Sciatic nerve (tissue), 2 donors: ENCODE data around the gene MAML2. TPM values are rescaled to one million over a fixed set of nuclear protein-coding genes. Genes with fewer than 3 reads are reported as not detected.
"Not testable (repeated sequence)": the region's sequence is repeated elsewhere in the genome, so short reads cannot be mapped to it uniquely, and the experiment has no call there.

ENCODE experiments used
- ATAC-seq: fragments of 200-7000 bp; cut with Tn5 transposase; one replicate; pipeline ENCODE4 v1.9.1; 2020; ENCODE audit warnings: mild to moderate bottlenecking, moderate library complexity
- DNase-seq: peaks from one replicate; pipeline ENCODE4 v3.0.0-alpha.2; 2020; ENCODE audit warnings: low spot score
- intact Hi-C: fragments of 100-400 bp; cut with DNase I; formaldehyde crosslinking; loops from one replicate; pipeline ENCODE4 v1.14.2; 2022
- total RNA-seq: library from RNA; stranded (reverse); fragmentation: NEBNext Ultra II Directional; extraction: Animal tissue kit (Norgen Biotek cat#: 25700); gene quantifications from one replicate; pipeline ENCODE4 v1.2.1, GENCODE V29; 2021
- donor health status: DM: no; HTN: no; CAD: no.
- donor health status: DM: no; HTN: no; CAD: no.

Gene MAML2
- total RNA-seq, 1 donor from 2014 or later = 30.4 TPM

DNA sequence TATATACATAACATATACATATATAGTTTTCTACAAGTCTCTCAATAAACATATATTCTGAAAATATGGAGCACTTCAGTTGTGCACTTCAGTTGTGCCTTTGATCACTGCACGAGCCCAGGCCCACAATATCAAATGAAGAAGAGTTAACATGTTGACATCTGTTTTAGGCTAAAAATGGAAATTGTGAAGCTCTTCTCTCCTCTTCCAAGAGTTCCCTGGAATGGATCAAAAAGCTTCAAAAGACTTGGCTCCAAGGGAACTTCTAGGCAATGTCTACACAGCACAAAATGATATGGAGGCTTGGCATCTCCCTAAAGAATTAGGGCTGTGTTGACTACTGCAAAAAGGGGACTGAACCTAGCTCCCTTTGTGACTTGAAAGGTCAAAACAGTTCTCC lies 36.9 kb downstream of the MAML2 start:
- intact Hi-C loops = no loop called here
- DNase-seq (no peak), ATAC-seq (no peak)

DNA sequence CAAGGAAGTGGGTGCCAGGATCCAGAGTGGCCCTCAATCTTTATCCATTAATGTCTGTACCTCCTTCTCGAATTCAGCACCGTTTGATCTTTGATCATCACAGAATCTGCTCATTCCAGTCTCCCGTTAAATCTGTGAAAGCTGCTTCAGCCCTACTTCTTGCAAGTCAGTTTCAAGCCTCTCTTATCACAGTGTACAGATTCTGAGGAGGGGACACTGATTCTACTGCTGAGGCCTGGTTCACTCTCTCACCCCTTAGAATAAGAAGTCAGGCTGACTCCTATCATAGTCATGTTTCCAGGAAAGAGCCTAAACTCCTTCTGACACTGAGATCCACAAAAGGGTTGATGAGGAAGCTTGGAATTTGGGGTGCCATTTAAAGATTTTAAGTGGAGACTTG lies 39.0 kb downstream of the MAML2 start:
- no peak for ATAC-seq
- intact Hi-C loops = no loop called here
- no peak for DNase-seq

DNA sequence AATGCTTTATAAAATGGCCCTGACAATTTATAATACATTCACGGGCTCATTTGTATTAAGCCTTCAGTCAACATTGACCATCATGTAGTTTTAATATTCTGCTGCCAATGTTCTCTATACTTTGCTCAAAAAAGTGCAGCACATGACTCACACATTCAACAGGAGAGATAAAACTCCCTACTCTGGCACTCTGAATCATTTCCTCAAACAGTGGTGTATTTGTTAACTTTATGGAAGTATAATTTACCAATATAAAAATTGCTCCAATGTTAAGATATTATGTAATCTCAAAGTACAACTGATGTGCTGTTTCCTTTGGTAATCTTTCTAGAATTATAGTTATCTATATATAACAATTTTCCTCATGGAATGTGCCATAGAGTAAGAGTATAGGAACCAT lies 39.9 kb downstream of the MAML2 start:
- DNase-seq = no peak
- no peak for ATAC-seq
- intact Hi-C loops = no loop called here

DNA sequence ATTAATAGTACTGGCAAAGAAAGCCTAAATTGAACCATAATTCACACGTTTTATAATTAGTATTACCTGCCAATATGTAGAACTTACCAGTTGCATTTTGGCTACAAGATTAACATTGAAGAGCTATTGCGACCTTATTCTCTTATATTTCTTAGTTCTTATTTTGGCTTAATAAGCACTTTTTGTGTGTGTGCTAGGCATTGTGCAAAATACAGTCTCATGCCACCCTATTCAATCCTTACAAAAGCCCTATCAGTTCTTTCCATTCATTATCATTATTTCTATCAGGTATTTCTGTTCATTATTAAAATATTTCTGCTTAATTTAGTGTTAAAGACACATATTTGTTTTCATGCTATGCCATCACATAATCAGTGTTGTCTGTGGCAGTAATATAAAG lies 41.2 kb downstream of the MAML2 start:
- DNase-seq (no peak), ATAC-seq (no peak)
- intact Hi-C loops = no loop called here

DNA sequence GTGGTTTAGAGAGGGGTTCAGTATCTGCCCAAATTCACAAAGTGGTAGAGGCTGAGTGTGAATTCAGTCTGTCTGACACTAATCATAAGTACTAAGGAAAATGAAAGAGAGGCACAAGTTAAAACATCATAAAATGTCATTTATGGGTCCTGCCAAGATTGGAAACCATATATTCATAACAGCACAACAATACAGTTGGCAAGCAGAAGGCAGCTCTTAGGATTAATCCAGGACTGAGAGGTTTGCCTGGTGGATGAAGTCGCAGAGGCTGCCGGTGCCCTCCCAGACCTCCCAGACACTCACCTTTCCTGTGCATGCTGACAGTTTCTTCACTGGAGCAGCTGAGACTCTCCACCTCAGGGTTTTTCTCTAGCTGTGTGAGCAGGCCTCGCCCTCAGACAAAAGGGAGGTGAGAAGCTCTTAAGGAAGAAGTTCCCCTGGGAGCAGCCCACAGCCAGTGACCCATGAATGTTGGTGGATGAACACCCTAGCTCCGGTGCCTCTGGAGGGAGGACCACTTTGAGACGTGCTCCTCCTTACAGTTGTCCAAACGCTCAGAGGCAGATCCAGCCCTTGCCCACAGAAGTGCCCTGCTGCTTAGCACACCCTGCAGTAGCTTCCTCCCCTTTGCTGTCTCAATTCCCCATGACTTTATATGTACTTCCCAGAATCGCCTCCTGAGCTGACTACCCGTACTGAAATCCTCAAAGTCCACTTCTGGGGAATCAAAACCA lies 43.7 kb downstream of the MAML2 start:
- ATAC-seq (peak; percentile 31), DNase-seq (no peak)
- intact Hi-C loops = no loop called here

DNA sequence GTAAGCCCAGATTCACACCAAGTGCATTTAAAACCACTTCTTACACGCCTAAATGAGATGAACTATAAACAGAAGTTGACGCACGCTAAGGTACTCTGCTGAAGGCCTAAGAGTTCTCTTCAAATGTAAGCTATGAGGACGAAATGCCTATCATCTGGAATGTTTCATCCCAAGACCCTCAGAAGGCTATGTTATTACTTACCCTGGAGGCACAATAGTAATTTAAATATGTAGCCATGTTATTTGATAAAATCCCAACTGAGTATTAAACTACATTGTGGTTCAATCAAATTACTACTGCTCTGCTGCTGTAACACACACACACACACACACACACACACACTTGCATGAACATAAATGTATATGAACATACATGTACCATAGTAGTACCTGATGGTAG lies 47.6 kb downstream of the MAML2 start:
- ATAC-seq (no peak), DNase-seq (no peak)
- intact Hi-C loops = no loop called here

DNA sequence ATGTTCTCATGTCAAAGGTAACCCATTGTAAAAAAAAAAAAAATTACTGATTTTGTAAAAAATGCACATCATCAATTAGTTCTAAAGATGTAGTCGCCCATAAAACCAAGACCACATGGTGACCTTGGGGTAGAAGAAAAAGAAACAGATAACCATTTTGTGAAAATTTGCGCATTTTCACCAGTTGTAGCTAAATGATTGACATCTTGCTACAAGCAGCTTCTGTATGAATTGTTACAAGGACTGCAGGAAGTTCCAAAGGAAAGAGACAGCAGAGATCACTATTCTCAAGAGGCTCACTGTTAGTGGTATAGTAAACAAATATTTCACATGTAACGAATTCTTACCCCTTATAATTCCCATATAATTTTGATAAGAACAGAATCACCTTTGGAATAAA lies 48.7 kb downstream of the MAML2 start:
- DNase-seq (no peak), ATAC-seq (no peak)
- intact Hi-C loops = no loop called here

DNA sequence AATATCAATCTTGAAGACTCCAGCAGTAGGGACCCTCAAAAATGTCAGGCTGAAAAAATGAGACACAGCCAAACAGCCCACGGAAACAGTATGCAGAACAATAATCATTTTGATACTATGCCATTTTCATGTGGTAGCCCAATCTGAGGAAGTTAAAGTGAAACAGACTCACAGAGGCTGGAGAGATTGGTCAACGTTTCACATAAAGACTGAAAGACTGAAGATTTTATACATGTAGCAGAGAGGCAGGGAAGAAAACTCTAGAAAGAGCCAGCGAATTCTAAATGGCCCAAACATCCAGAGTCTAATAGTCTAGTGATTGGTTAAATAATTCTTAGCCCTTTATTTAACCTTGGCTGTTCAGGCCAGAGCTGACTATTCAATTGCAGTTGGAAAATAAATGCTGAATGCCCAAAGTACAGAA lies 49.4 kb downstream of the MAML2 start:
- DNase-seq (no peak), ATAC-seq (peak; percentile 76)
- intact Hi-C loops = no loop called here

DNA sequence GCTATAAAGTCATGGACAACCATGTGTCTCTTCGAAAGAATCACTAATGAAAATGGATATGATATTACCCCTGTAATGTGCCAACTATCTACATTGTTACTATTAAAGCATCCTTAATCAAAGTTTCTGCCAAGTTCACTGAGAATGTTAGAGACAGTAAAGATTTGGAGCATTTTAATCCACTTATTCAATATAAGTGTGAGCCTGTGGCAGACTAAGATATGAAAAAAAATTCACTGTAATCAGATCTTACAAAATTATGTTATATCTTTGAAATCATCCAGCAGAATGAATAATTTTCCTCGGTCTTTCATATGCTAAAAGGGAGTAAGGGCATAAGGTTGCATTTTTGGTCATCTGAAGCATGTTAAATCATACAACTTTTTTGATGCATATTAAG lies 49.9 kb downstream of the MAML2 start:
- ATAC-seq = no peak
- DNase-seq = no peak
- intact Hi-C loops = no loop called here

DNA sequence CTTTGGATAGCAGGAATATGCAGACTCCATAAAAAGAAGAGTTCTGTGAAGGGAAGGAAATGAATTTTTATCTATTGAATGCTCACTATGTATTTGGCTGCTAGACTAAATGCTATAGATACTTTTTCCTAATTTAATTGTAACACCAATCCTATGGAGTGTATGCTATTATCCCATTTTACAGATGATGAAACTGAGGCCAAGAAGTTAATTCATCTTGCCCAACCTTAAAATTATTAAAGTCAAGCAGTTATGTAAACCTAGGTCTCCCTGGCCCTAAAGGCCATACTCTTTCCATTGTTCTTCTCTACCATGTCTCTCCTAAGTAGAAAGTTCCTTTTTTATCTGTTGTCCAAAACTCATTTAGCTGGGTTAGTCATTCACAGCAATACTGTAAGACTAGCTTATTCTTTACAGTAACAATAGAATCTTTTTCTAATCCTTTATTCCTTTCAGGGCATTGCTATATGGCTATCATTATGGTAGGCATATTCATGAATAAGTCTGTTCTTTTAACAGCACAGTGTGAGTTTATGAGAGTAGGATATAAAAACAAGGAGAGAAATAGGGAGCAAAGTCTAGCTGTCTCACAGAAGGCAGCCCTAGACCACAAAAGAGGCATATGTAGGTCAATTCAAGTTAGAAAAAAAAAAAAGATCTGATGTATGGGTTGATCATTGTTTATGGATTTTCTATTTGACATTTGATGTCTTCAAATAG lies 50.5 kb downstream of the MAML2 start:
- intact Hi-C loops = no loop called here
- no peak for ATAC-seq
- DNase-seq = no peak

DNA sequence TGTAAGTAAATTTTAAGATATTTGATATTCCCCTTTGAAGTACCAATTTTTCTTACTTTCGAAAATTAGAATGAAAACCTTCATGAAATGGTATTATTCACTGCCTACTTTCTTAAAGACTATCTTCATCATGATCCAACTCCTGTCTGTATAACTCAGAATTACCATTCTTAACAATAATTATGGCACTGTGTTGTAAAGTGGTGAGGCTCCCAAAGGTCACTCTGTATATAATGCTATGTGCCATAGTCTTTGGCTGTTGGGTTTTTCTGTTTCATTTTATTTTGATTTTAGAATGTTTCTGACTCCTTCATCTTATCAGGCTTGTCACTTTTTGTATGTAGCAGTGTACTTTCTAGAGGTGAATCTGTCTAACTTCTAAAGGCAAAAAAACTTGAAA lies 52.4 kb downstream of the MAML2 start:
- intact Hi-C loops = no loop called here
- DNase-seq (no peak), ATAC-seq (no peak)

DNA sequence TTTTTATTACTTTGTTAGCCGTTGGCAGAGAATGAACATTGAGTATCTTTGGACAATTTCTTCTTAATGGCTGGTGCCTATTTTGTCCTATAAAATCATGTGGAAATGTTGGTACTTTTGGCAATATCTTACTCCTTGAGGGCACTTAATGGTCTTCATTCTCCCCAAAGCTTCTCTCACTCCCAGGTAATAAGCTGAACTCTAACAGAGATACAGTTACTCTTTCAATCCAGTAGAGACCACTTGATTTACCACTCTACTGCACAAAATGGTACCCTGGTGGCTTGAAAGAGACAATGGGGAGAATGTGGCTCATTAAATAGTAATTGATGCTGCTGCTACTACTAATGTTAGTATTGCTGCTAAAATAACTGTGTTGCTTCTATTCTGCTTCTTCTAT lies 53.0 kb downstream of the MAML2 start:
- ATAC-seq = no peak

DNA sequence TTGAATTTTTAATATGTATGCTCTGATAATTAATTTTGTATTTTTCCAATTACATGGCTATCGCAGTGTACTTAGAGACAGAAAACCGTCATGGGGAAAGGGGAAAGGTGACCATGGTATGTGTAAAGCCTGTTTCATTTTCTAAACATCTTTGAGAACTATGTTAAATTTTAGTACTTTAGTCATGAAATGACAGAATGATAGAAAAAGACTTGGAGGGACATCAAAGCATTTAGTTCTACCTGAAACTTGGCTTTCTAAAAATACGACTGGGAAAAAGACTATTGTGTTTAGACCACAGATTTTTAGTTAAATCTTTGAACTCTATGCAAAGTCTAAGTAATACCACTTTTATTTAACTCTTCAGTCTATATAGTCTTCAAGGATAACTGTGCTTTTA lies 54.1 kb downstream of the MAML2 start:
- DNase-seq (no peak), ATAC-seq (no peak)
- intact Hi-C loops = no loop called here

More for the DNA sequence above, 53.0 kb downstream of the MAML2 start:
- no peak for DNase-seq
- intact Hi-C loops = no loop called here

DNA sequence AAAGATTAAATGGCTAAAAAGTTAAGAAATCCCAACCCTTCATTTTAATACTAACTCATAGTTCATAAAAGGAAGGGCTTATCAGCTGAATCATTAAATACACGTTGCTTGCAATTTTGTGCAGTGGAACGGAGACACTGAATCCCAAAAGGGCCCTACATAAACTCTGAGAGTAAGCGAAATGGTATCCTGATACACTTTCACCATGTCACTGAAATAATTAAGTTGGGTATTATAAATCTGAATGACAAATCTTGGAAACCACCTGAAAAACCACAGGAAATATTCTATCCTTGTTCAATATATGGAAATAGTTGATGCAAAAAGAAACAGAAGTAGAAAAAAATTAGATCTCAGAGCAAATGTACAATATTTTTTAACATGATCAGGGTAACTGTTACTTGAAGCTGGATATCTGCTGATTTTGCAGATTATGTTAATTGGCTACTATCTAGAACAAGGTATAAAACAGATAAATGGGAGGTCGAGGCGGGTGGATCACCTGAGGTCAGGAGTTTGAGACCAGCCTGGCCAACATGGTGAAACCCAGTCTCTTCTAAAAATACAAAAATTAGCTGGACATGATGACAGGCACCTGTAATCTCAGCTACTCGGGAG lies 55.1 kb downstream of the MAML2 start:
- intact Hi-C loops = no loop called here
- ATAC-seq = no peak
- DNase-seq = no peak

DNA sequence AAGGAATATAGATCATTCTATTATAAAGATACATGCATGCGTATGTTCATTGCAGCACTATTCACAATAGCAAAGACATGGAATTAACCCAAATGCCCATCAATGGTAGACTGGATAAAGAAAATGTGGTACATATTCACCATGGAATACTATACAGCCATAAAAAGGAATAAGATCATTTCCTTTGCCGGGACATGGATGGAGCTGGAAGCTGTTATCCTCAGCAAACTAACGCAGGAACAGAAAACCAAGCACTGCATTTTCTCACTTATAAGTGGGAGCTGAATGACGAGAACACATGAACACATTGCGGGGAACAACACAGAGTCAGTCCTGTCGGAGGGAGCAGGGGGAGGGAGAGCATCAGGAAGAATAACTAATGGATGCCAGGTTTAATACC lies 57.0 kb downstream of the MAML2 start:
- intact Hi-C loops, ATAC-seq, DNase-seq: not testable (repeated sequence)

DNA sequence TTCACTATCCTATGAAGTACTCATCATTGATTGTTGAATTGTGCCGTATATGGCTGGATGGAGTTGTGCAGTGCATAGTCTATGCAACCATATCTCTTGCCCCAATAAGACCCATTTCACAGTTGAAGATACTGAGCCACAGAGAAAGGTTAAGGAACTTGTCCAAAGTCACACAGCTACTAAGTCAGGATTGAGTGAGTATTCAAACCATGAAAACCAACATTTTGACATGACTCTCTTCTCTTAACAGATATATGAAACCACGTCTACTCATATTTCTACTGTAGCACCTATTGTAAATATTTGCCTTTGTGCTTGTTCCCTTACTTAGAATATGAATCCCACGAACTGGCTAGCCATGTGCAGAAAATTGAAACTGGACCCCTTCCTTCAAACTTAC lies 58.1 kb downstream of the MAML2 start:
- no peak for ATAC-seq
- DNase-seq = no peak
- intact Hi-C loops = no loop called here

DNA sequence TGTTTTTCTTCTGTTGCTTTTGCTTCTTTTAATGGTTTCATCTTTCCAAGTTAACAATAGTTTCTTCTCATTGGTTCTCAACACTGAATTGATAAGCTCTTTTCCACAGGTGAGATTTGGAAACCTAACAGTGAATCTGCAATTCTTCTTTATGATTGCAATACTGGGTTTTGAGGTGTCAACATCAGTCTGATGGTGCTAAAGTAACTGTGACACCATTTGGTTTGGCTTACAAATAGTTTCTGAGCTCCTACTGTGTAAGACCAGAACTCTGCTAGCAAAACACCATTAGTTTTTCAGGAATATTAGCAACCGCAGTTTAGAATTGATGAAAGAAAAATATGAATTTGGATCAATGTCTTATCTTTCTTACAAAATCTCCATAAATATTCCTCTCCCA lies 58.6 kb downstream of the MAML2 start:
- no peak for ATAC-seq
- no peak for DNase-seq
- intact Hi-C loops = no loop called here

DNA sequence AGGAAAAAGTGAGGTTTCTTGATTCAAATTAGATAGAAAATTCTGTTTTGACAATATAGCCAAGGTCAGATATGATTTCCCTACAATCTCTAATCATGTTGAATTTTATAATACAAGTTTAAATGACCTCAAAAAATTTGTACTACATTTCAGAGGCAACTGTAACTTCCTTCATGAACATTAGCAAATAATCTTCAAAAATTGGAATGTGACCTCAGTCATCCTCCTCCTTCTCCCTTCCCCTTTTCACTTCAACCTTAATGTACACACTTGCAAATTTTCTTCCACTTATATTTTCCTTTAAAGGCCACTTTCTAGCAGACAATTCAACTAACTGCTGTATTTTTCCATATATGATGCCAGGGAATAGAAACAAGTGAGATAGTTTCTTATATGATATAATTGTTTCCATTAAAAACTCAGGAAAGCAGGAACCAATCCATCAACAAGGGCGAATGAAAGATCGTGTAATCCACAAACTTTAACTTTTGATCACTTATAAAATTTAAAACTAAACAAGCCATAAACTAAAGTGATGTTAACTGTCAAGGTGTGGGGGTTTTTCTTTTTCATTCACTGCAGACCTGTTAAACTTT lies 60.3 kb downstream of the MAML2 start:
- DNase-seq (no peak), ATAC-seq (no peak)
- intact Hi-C loops = no loop called here

DNA sequence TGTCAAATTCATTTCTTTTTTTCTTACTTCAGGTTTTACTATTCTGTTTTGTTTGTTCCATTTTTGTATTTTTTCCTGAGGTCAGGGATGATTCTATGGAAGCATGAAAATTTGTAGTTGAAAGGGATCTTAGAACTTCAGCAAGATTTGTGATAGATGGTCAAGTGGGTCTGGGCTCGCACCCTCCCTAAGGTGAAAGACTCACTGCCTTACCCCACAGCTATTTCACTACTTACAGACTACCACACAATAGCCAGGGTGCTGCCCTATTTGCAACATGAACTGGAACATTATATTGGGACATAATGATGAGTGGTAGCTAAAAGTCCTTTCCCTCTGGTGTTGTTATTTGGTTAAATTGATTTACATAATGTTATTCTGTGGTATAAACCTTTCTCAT lies 62.6 kb downstream of the MAML2 start:
- DNase-seq = no peak
- intact Hi-C loops = no loop called here
- ATAC-seq = no peak

DNA sequence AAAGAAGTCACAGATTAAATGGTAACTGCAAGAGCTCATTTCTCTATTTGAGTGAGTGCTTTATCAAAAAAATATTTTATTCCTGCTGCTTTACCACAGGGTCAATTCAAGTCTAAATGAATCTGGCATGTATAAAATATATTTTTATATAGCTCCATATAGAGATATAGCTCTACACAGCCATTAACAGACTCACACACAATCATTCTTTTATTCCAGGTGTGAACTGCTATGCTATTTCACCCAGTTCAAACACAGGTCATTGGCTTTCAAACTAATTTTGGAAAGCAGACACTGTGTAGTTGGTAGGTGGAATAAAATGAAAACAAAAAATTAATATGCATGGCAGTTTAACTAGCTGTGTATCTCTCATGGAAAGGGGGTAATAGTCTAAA lies 63.1 kb downstream of the MAML2 start:
- no peak for ATAC-seq

More for the DNA sequence above, 63.1 kb downstream of the MAML2 start:
- intact Hi-C loops = no loop called here
- no peak for DNase-seq
